ENCODE measurements around the gene DNAJC16.
"Not testable (repeated sequence)": the region's sequence is repeated elsewhere in the genome, so short reads cannot be mapped to it uniquely, and the experiment has no call there.

- not testable (repeated sequence) for TF ChIP-seq CTCF, POLR2A (IDR thresholded peaks at IDR 0.05)
Observed at GRCh38 chr1:15604400-15604799, 77.8 kb downstream of the DNAJC16 start.
